ENCODE results near the gene AHI1. TPM values are rescaled to one million over a fixed set of nuclear protein-coding genes. Genes with fewer than 3 reads are reported as not detected.

The AHI1 gene
- total and polyA plus RNA-seq, 2 of the 13 experiments (the other 11 are each of a cell fraction or from before 2014, with no cell fraction given), result 7.2 to 18.6 TPM

GRCh38 chr6:135236732-135237131, 260.8 kb downstream of the AHI1 start:
- peaks cover 0 to 12% of the 10 kb centered on the region in 2 experiments; a peak in 1 of 5 replicates for H3K27me3 ChIP-seq (ENCODE audit: control insufficient read depth in 1 of 2, insufficient read depth in 2 of 2, low read length in 2 of 2)
- CTCF ChIA-PET (ENCODE audit: low intra/inter-chr PET ratio, low total read pairs), result no interaction called here

More at GRCh38 chr6:135236732-135237131, 260.8 kb downstream of the AHI1 start:
- no peak overlapping the region for H3K9ac ChIP-seq (ENCODE audit: insufficient read depth, low read depth, low read length)
- no TSS peak for BruUV-seq (replicated peaks)
- intact Hi-C loops (cut with micrococcal nuclease; ENCODE audit: unreplicated experiment) (no loop called here), in situ Hi-C loops (cut with HindIII; ENCODE audit: extremely low pct_ligation_motif_present, low pct_unique_long_range_greater_than_20kb) (no loop called here)
- H3K4me2 ChIP-seq (ENCODE audit: low read depth, low read length), result no peak overlapping the region
- H3K27ac ChIP-seq (ENCODE audit: extremely low read length, insufficient read depth, low read length), result no peak overlapping the region
- H2AFZ ChIP-seq (ENCODE audit: low read length), result no peak overlapping the region
- no peaks in the 10 kb centered on the region for H3K36me3 ChIP-seq (replicated peaks in 1 of 2; ENCODE audit: control insufficient read depth in 1 of 2, insufficient read depth in 2 of 2, low read length in 2 of 2)
- no peaks in the 10 kb centered on the region for H3K79me2 ChIP-seq (ENCODE audit: insufficient read depth, low read length)
- no peak overlapping the region for H3K4me3 ChIP-seq (replicated peaks in 1 of 3; ENCODE audit: insufficient read depth in 1 of 3, low read depth in 2 of 3, low read length in 3 of 3)
- no peaks in the 10 kb centered on the region for H3K4me1 ChIP-seq (ENCODE audit: insufficient read depth, low read length)
- ATAC-seq (no peak), DNase-seq (ENCODE audit: low spot score) (no peak), FAIRE-seq (no peak)
- H3K9me3 ChIP-seq (ENCODE audit: low read length), result no peaks in the 10 kb centered on the region
- no peak for TF ChIP-seq ETV5 (CRISPR knock-in tag; IDR thresholded peaks at IDR 0.05; ENCODE audit: borderline replicate concordance)
- no peak for TF ChIP-seq AFF4 (CRISPR knock-in tag; IDR thresholded peaks at IDR 0.05)
- no peak for TF ChIP-seq ARID5B (CRISPR knock-in tag; IDR thresholded peaks at IDR 0.05)
- WGBS (ENCODE audit: low lambda C conversion rate), result 9% methylated on average over 6 of the region's 6 CpGs
- H4K20me1 ChIP-seq (ENCODE audit: insufficient read depth, low read length), result no peaks in the 10 kb centered on the region
- POLR2A ChIA-PET, result no interaction called here
